Esophagus muscularis mucosa (tissue), 4 donors: Measurements from ENCODE around the gene ZBTB38. TPM values are rescaled to one million over a fixed set of nuclear protein-coding genes. Genes with fewer than 3 reads are reported as not detected.

Source experiments
- DNase-seq: peaks from one replicate; pipeline ENCODE4 v3.0.0-alpha.2; 2017; ENCODE audit errors: extremely low spot score
- H3K27ac ChIP-seq, 4 donors: fragments of 200-600 bp; sonication (generic); replicated peaks in 1 of 4; 1 replicate in 3 of 4; 2 replicates in 1 of 4; pipeline ENCODE4 v1.5.1; 2016 to 2019; ENCODE audit warnings: mild to moderate bottlenecking in 1 of 4
- H3K27me3 ChIP-seq, 4 donors: fragments of 200-600 bp; sonication (generic); one replicate each; pipeline versions ENCODE4 v1.5.1 to v1.6.0; 2016 to 2019
- H3K36me3 ChIP-seq, 4 donors: fragments of 200-600 bp; sonication (generic); one replicate each; pipeline ENCODE4 v1.5.1; 2016 to 2019
- H3K4me1 ChIP-seq, 4 donors: fragments of 200-600 bp; sonication (generic); one replicate each; pipeline ENCODE4 v1.5.1; 2016 to 2019
- H3K4me3 ChIP-seq, 4 donors: fragments of 200-600 bp; sonication (generic); 1 replicate in 2 of 4; 2 replicates in 2 of 4; pipeline ENCODE4 v1.5.1; 2016 to 2019; ENCODE audit warnings: mild to moderate bottlenecking in 4 of 4, moderate library complexity in 1 of 4
- H3K9me3 ChIP-seq, 4 donors: fragments of 200-600 bp; sonication (generic); 1 replicate in 3 of 4; 2 replicates in 1 of 4; pipeline ENCODE4 v1.5.1; 2016 to 2019
- CTCF ChIP-seq, 3 experiments: fragments of 200-600 bp in 2 of 3; fragments of 450-650 bp in 1 of 3; sonication (generic) in 2 of 3; IDR thresholded peaks; one replicate each; pipeline ENCODE4 v1.5.1; 2017 to 2019; ENCODE audit warnings: antibody characterized with exemption in 3 of 3, mild to moderate bottlenecking in 2 of 3, moderate library complexity in 1 of 3
- EP300 ChIP-seq: sonication (generic); formaldehyde crosslinking; IDR thresholded peaks from one replicate; pipeline ENCODE4 v1.6.1; 2017; ENCODE audit warnings: antibody characterized with exemption
- POLR2A ChIP-seq: fragments of 450-650 bp; IDR thresholded peaks from one replicate; pipeline ENCODE4 v1.6.1; 2017; ENCODE audit warnings: antibody characterized with exemption, moderate library complexity, mild to moderate bottlenecking, low read depth
- POLR2AphosphoS5 ChIP-seq, 2 donors: sonication (generic); formaldehyde crosslinking; IDR thresholded peaks; one replicate each; pipeline ENCODE4 v1.6.1; 2017; ENCODE audit warnings: antibody characterized with exemption in 2 of 2
- WGBS: methylation state at CpG from one replicate; pipeline ENCODE4 v1.1.5; 2018; 5-methylcytosine and 5-hydroxymethylcytosine counted together
- intact Hi-C: fragments of 100-400 bp; cut with DNase I; formaldehyde crosslinking; loops from one replicate; pipeline ENCODE4 v1.15.1; 2023
- total RNA-seq, 4 donors: library from RNA; depleted of rRNA; stranded (reverse); fragments of >200 nt; gene quantifications; one replicate each; pipeline versions ENCODE4 v1.1.0 to v1.2.1, GENCODE V29; 2016

The ZBTB38 gene
- total RNA-seq, 4 donors from 2014 or later, result 163 to 250 (median 203) TPM

GRCh38 chr3:141360888-141361598 lies 7.3 kb upstream of the ZBTB38 start:
- H3K4me3 ChIP-seq, result peak overlapping the region; percentile 30 to 50 (median 38)

GRCh38 chr3:141362736-141363135 lies 5.6 kb upstream of the ZBTB38 start:
- WGBS, result 90% methylated on average over 1 of the region's 1 CpG
- Histone ChIP-seq H3K27me3 (no peaks in the 10 kb centered on the region), H3K4me3 (no peak overlapping the region), H3K27ac (no peak overlapping the region), H3K9me3 (no peaks in the 10 kb centered on the region), H3K4me1 (peaks cover 26 to 35% (median 33%) of the 10 kb centered on the region in 4 donors), H3K36me3 (no peaks in the 10 kb centered on the region)
- no peak for TF ChIP-seq EP300
- no peak for TF ChIP-seq CTCF (IDR thresholded peaks at IDR 0.05)
- no peak for TF ChIP-seq POLR2AphosphoS5 (IDR thresholded peaks at IDR 0.05)
- no peak for TF ChIP-seq POLR2A
- DNase-seq, result no peak
- intact Hi-C loops, result no loop called here

More at GRCh38 chr3:141360888-141361598, 7.3 kb upstream of the ZBTB38 start:
- Histone ChIP-seq H3K36me3 (no peaks in the 10 kb centered on the region), H3K27ac (peak overlapping the region; percentile 42 to 71 (median 56)), H3K9me3 (no peaks in the 10 kb centered on the region), H3K4me1 (peaks cover 9 to 18% (median 16%) of the 10 kb centered on the region in 4 donors), H3K27me3 (no peaks in the 10 kb centered on the region)
- intact Hi-C loops, result loop anchor here (2.0 kb wide), 1 partner anchor 92 kb away; no protein-coding TSS in a partner anchor
- WGBS, result 26% methylated on average over 6 of the region's 6 CpGs
- TF ChIP-seq CTCF (IDR thresholded peaks at IDR 0.05) (peak; percentile 73 to 87 (median 85)), EP300 (no peak), POLR2A (no peak), POLR2AphosphoS5 (IDR thresholded peaks at IDR 0.05) (peak in 1 of 2 donors; percentile 23)
- DNase-seq, result no peak

GRCh38 chr3:141365201-141365600 lies 3.1 kb upstream of the ZBTB38 start:
- TF ChIP-seq POLR2AphosphoS5 (IDR thresholded peaks at IDR 0.05), result no peak
- no peak for TF ChIP-seq EP300
- Histone ChIP-seq H3K27me3 (no peaks in the 10 kb centered on the region), H3K4me3 (no peak overlapping the region), H3K4me1 (peaks cover 30 to 57% (median 52%) of the 10 kb centered on the region in 4 donors), H3K9me3 (no peaks in the 10 kb centered on the region), H3K27ac (no peak overlapping the region), H3K36me3 (no peaks in the 10 kb centered on the region)
- 94% methylated on average over 1 of the region's 1 CpG for WGBS
- DNase-seq, result no peak
- intact Hi-C loops, result loop anchor here (5.0 kb wide), 1 partner anchor 42 kb away; no protein-coding TSS in a partner anchor

GRCh38 chr3:141366285-141367037 lies 1.8 kb upstream of the ZBTB38 start:
- no peak overlapping the region for H3K4me3 ChIP-seq
- 70% methylated on average over 5 of the region's 5 CpGs for WGBS
- H3K4me1 ChIP-seq, result peaks cover 28 to 50% (median 46%) of the 10 kb centered on the region in 4 donors
- peak; percentile 83 for DNase-seq
- no peaks in the 10 kb centered on the region for H3K27me3 ChIP-seq
- intact Hi-C loops, result loop anchor here (5.0 kb wide), 1 partner anchor 41 kb away; no protein-coding TSS in a partner anchor
- TF ChIP-seq EP300 (no peak), POLR2AphosphoS5 (IDR thresholded peaks at IDR 0.05) (peak; percentile 35 to 48), CTCF (IDR thresholded peaks at IDR 0.05) (no peak), POLR2A (no peak)
- H3K36me3 ChIP-seq, result peaks cover 0 to 5% (median 0%) of the 10 kb centered on the region in 4 donors
- no peaks in the 10 kb centered on the region for H3K9me3 ChIP-seq
- peak overlapping the region; percentile 84 to 88 (median 85) for H3K27ac ChIP-seq
